Thoracic aorta (tissue), 2 donors: ENCODE measurements around the gene PPP1R1B. TPM values are rescaled to one million over a fixed set of nuclear protein-coding genes. Genes with fewer than 3 reads are reported as not detected.

Experiments
- ATAC-seq: fragments of 150-250 bp; one replicate; pipeline ENCODE4 v1.8.0; 2017; ENCODE audit warnings: low read depth; ENCODE audit not compliant: insufficient number of reproducible peaks, low FRiP score
- DNase-seq: peaks from one replicate; pipeline ENCODE4 v3.0.0-alpha.2; 2020; ENCODE audit warnings: low spot score
- H3K27ac ChIP-seq, 2 donors: fragments of 200-600 bp; sonication (generic); 1 replicate in 1 of 2; 2 replicates in 1 of 2; pipeline ENCODE4 v1.5.1; 2016; ENCODE audit warnings: mild to moderate bottlenecking in 2 of 2, moderate library complexity in 2 of 2
- H3K27me3 ChIP-seq: fragments of 200-600 bp; sonication (generic); replicated peaks from 2 replicates; pipeline ENCODE4 v1.6.0; 2016; ENCODE audit warnings: mild to moderate bottlenecking; ENCODE audit not compliant: insufficient read depth
- H3K36me3 ChIP-seq: fragments of 200-600 bp; sonication (generic); one replicate; pipeline ENCODE4 v1.5.1; 2016
- H3K4me1 ChIP-seq, 2 donors: fragments of 200-600 bp; sonication (generic); 1 replicate in 1 of 2; 2 replicates in 1 of 2; pipeline versions ENCODE4 v1.5.1 to v1.6.0; 2016; ENCODE audit warnings: low read depth in 2 of 2, mild to moderate bottlenecking in 1 of 2; ENCODE audit not compliant: control insufficient read depth in 1 of 2
- H3K4me3 ChIP-seq: fragments of 200-600 bp; sonication (generic); 2 replicates; pipeline ENCODE4 v1.5.1; 2016; ENCODE audit warnings: mild to moderate bottlenecking
- H3K9me3 ChIP-seq: fragments of 200-600 bp; sonication (generic); 2 replicates; pipeline ENCODE4 v1.5.1; 2016
- CTCF ChIP-seq: fragments of 200-600 bp; sonication (generic); IDR thresholded peaks from one replicate; pipeline ENCODE4 v1.5.1; 2019; ENCODE audit warnings: antibody characterized with exemption
- total RNA-seq, 2 donors: library from RNA; depleted of rRNA; stranded (reverse); fragments of >200 nt; gene quantifications; one replicate each; pipeline versions ENCODE4 v1.1.0 to v1.2.3, GENCODE V29; 2016

The PPP1R1B gene
- total RNA-seq = 1 to 10 TPM in 1 of 2 donors, under 1 TPM in 1; 0.27 to 2.1 TPM

GRCh38 chr17:39626171-39627046 is at the start of gene PPP1R1B:
Gene PPP1R1B, plus strand, starts transcription at chr17:39626952. Its CDS starts 441 bp downstream, at chr17:39627393.
- DNase-seq (no peak), ATAC-seq (no peak)
- Histone ChIP-seq H3K9me3 (no peaks in the 10 kb centered on the region), H3K4me3 (peak within 1 kb of the TSS; percentile 45), H3K4me1 (peaks cover 3 to 22% of the 10 kb centered on the region in 2 donors), H3K27ac (peak within 1 kb of the TSS in 1 of 2 donors; percentile 47), H3K27me3 (no peaks in the 10 kb centered on the region), H3K36me3 (no peaks in the 10 kb centered on the region)
- no peak for TF ChIP-seq CTCF

GRCh38 chr17:39578272-39578671 is 48.5 kb upstream of the PPP1R1B start:
- Histone ChIP-seq H3K4me1 (peaks cover 0 to 4% of the 10 kb centered on the region in 2 donors), H3K27me3 (no peaks in the 10 kb centered on the region), H3K36me3 (no peaks in the 10 kb centered on the region), H3K9me3 (no peaks in the 10 kb centered on the region), H3K4me3 (no peak overlapping the region), H3K27ac (no peak overlapping the region)
- ATAC-seq = no peak
- no peak for TF ChIP-seq CTCF
- no peak for DNase-seq

GRCh38 chr17:39579318-39580081 is 47.3 kb upstream of the PPP1R1B start:
- DNase-seq = no peak
- TF ChIP-seq CTCF = no peak
- Histone ChIP-seq H3K9me3 (no peaks in the 10 kb centered on the region), H3K4me3 (no peak overlapping the region), H3K36me3 (no peaks in the 10 kb centered on the region), H3K27ac (no peak overlapping the region), H3K4me1 (no peaks in the 10 kb centered on the region), H3K27me3 (no peaks in the 10 kb centered on the region)
- no peak for ATAC-seq

GRCh38 chr17:39580082-39580468 is 46.7 kb upstream of the PPP1R1B start:
- Histone ChIP-seq H3K4me1 (no peaks in the 10 kb centered on the region), H3K4me3 (no peak overlapping the region), H3K9me3 (no peaks in the 10 kb centered on the region), H3K36me3 (no peaks in the 10 kb centered on the region), H3K27me3 (no peaks in the 10 kb centered on the region), H3K27ac (no peak overlapping the region)
- ATAC-seq (no peak), DNase-seq (no peak)
- no peak for TF ChIP-seq CTCF

DNA sequence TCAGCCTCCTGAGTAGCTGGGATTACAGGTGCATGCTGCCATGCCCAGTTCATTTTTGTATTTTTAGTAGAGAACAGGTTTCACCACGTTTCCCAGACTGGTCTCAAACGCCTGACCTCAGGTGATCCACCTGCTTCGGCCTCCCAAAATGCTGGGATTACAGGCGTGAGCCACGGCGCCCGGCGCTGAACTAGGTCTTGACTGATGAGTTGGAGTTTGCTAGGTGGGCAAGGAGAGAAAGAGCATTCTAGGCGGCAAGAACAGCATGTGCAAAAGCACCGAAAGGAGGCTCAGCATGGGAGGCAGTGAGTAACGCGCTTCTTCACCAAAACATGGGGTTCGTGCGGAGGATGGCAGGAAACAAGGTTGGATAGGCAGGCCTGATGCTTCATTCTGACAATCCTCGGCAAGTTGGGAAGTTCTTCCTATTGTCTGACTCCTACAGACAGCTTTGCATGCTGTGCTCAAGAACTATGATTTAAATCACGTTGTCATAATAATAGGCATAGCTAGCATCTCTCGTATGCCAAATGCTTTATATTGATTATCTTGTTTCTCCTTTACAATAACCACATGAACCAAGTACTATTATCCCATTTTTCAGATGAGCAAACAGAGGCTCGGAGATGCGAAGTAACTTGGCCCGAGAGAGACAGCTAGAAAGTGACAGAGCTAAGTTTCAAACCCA is 45.5 kb upstream of the PPP1R1B start:
- H3K36me3 ChIP-seq = no peaks in the 10 kb centered on the region
- H3K4me1 ChIP-seq = no peaks in the 10 kb centered on the region
- DNase-seq (no peak), ATAC-seq (no peak)
- TF ChIP-seq CTCF = no peak
- no peaks in the 10 kb centered on the region for H3K27me3 ChIP-seq
- no peak overlapping the region for H3K27ac ChIP-seq
- no peak overlapping the region for H3K4me3 ChIP-seq
- H3K9me3 ChIP-seq = no peaks in the 10 kb centered on the region
